ENCODE measurements around the gene OR10T2. TPM values are rescaled to one million over a fixed set of nuclear protein-coding genes. Genes with fewer than 3 reads are reported as not detected.
"Not testable (repeated sequence)": the region's sequence is repeated elsewhere in the genome, so short reads cannot be mapped to it uniquely, and the experiment has no call there.

Gene OR10T2, protein sequence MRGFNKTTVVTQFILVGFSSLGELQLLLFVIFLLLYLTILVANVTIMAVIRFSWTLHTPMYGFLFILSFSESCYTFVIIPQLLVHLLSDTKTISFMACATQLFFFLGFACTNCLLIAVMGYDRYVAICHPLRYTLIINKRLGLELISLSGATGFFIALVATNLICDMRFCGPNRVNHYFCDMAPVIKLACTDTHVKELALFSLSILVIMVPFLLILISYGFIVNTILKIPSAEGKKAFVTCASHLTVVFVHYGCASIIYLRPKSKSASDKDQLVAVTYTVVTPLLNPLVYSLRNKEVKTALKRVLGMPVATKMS
- not detected in 2 replicates for total RNA-seq (ENCODE audit: low replicate concordance)

DNA sequence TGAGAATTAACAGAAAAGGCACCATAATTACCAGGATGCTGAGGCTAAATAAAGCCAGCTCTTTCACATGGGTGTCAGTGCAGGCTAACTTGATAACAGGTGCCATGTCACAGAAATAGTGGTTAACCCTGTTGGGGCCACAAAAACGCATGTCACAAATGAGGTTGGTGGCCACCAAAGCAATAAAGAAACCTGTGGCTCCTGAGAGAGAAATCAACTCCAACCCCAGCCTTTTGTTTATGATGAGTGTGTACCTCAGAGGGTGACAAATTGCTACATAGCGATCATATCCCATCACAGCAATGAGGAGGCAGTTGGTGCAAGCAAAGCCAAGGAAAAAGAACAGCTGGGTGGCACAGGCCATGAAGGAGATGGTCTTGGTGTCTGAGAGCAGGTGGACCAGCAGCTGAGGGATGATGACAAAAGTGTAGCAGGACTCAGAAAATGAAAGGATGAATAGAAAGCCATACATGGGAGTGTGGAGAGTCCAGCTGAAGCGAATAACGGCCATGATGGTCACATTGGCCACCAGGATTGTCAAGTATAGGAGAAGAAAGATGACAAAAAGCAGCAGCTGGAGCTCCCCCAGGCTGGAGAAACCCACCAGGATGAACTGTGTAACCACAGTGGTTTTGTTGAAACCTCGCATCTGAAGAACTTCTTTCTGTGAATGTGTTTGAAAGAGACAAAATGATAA lies at the start of gene OR10T2:
TSS of gene OR10T2 (minus strand) at position 649 of the 697 bp plus-strand sequence. CDS start at position 649, 0 bp downstream.
- no peaks in the 10 kb centered on the region for H3K79me2 ChIP-seq (ENCODE audit: low read depth)
- no peak within 1 kb of the TSS for H2AFZ ChIP-seq (replicated peaks)
- Mint-ChIP-seq H3K27ac (no peak within 1 kb of the TSS), H3K9me3 (no peaks in the 10 kb centered on the region), H3K36me3 (no peaks in the 10 kb centered on the region), H3K4me1 (no peaks in the 10 kb centered on the region), H3K4me3 (no peak within 1 kb of the TSS), H3K27me3 (ENCODE audit: insufficient read depth, low read depth) (peaks cover 2% of the 10 kb centered on the region)
- TF ChIP-seq, protein P1, sequence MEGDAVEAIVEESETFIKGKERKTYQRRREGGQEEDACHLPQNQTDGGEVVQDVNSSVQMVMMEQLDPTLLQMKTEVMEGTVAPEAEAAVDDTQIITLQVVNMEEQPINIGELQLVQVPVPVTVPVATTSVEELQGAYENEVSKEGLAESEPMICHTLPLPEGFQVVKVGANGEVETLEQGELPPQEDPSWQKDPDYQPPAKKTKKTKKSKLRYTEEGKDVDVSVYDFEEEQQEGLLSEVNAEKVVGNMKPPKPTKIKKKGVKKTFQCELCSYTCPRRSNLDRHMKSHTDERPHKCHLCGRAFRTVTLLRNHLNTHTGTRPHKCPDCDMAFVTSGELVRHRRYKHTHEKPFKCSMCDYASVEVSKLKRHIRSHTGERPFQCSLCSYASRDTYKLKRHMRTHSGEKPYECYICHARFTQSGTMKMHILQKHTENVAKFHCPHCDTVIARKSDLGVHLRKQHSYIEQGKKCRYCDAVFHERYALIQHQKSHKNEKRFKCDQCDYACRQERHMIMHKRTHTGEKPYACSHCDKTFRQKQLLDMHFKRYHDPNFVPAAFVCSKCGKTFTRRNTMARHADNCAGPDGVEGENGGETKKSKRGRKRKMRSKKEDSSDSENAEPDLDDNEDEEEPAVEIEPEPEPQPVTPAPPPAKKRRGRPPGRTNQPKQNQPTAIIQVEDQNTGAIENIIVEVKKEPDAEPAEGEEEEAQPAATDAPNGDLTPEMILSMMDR (IDR thresholded peaks at IDR 0.05): no peak
- TF ChIP-seq EZH2 (IDR thresholded peaks at IDR 0.05) (no peak), EZH2phosphoT487 (IDR thresholded peaks at IDR 0.05) (no peak)
- no peak within 1 kb of the TSS for H3K9ac ChIP-seq
- H3K4me2 ChIP-seq: no peak within 1 kb of the TSS
- H3K27ac ChIP-seq: no peak within 1 kb of the TSS
- H3K4me1 ChIP-seq: no peaks in the 10 kb centered on the region
- no peaks in the 10 kb centered on the region for H3K9me3 ChIP-seq (ENCODE audit: low read depth)
- no peaks in the 10 kb centered on the region for H4K20me1 ChIP-seq (ENCODE audit: low read depth)
- no peak for DNase-seq (ENCODE audit: low spot score)
- no peak within 1 kb of the TSS for H3K4me3 ChIP-seq
- no peaks in the 10 kb centered on the region for H3F3A ChIP-seq (ENCODE audit: low read depth)
- H3K36me3 ChIP-seq: no peaks in the 10 kb centered on the region
- no peaks in the 10 kb centered on the region for H3K27me3 ChIP-seq

DNA sequence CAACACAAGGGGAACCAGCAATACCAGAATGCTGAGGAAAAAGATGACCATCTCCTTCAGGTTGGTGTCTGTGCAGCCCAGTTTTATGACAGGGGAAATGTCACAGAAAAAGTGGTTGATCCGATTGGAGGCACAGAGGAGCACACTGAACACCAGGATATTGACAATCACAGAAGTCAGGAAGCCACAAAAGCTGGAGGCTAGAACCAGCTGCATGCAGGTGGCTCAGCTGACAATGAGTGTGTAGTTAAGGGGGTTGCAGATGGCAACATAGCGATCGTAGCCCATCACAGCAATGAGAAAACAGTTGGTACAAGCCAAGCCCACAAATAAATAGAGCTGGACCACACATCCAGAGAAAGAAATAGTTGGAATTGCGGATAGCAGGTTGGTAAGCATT lies 46.1 kb upstream of the OR10T2 start:
- Histone ChIP-seq H3K36me3 (no peaks in the 10 kb centered on the region), H3K9ac (no peak overlapping the region), H3K27me3 (no peaks in the 10 kb centered on the region), H4K20me1 (ENCODE audit: low read depth) (no peaks in the 10 kb centered on the region), H3K4me1 (no peaks in the 10 kb centered on the region), H3K79me2 (ENCODE audit: low read depth) (no peaks in the 10 kb centered on the region), H3K4me3 (no peak overlapping the region), H3K9me3 (ENCODE audit: low read depth) (no peaks in the 10 kb centered on the region), H3F3A (ENCODE audit: low read depth) (no peaks in the 10 kb centered on the region), H3K4me2 (no peak overlapping the region), H2AFZ (replicated peaks) (no peak overlapping the region), H3K27ac (no peak overlapping the region)
- no peaks in the 10 kb centered on the region for H3K9me3 Mint-ChIP-seq
- no peak overlapping the region for H3K4me3 Mint-ChIP-seq
- H3K4me1 Mint-ChIP-seq: no peaks in the 10 kb centered on the region
- H3K27me3 Mint-ChIP-seq (ENCODE audit: insufficient read depth, low read depth): no peaks in the 10 kb centered on the region
- DNase-seq (ENCODE audit: low spot score): no peak
- H3K36me3 Mint-ChIP-seq: no peaks in the 10 kb centered on the region
- no peak overlapping the region for H3K27ac Mint-ChIP-seq
- TF ChIP-seq EZH2 (IDR thresholded peaks at IDR 0.05) (no peak), EZH2phosphoT487 (IDR thresholded peaks at IDR 0.05) (no peak)
- TF ChIP-seq, protein P1 (IDR thresholded peaks at IDR 0.05): no peak

DNA sequence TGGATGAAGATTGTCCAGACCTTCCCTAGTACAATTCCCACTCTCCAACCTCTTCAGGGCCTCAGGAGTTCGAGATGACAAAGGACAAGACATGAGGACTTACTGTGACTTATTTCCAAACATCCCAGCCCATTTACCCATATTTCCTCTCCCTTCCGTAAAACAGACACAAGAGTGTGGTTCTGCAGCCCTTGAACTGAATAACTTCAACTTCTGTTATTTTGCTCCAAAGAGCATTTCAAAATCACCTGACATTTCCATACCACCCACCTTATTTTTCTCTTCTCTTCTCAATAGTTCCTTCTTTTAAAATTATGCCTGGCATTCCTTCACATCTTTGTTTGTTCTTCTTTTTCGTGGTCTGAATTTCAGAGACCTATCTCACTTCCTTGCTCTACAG lies 35.5 kb upstream of the OR10T2 start:
- TF ChIP-seq EZH2phosphoT487 (IDR thresholded peaks at IDR 0.05): no peak
- TF ChIP-seq, protein P1 (IDR thresholded peaks at IDR 0.05): no peak
- no peak for TF ChIP-seq EZH2 (IDR thresholded peaks at IDR 0.05)
- H3K27ac Mint-ChIP-seq: no peak overlapping the region
- Histone ChIP-seq H3K27me3 (no peaks in the 10 kb centered on the region), H3K9ac (no peak overlapping the region), H3K4me1 (no peaks in the 10 kb centered on the region), H3K27ac (no peak overlapping the region), H3K36me3 (no peaks in the 10 kb centered on the region), H3K4me3 (no peak overlapping the region), H4K20me1 (ENCODE audit: low read depth) (no peaks in the 10 kb centered on the region), H3K79me2 (ENCODE audit: low read depth) (no peaks in the 10 kb centered on the region), H3F3A (ENCODE audit: low read depth) (no peaks in the 10 kb centered on the region), H3K4me2 (no peak overlapping the region), H3K9me3 (ENCODE audit: low read depth) (no peaks in the 10 kb centered on the region), H2AFZ (replicated peaks) (no peak overlapping the region)
- no peak overlapping the region for H3K4me3 Mint-ChIP-seq
- H3K9me3 Mint-ChIP-seq: peaks cover 3% of the 10 kb centered on the region
- no peaks in the 10 kb centered on the region for H3K27me3 Mint-ChIP-seq (ENCODE audit: insufficient read depth, low read depth)
- H3K36me3 Mint-ChIP-seq: no peaks in the 10 kb centered on the region
- DNase-seq (ENCODE audit: low spot score): no peak
- H3K4me1 Mint-ChIP-seq: no peaks in the 10 kb centered on the region

DNA sequence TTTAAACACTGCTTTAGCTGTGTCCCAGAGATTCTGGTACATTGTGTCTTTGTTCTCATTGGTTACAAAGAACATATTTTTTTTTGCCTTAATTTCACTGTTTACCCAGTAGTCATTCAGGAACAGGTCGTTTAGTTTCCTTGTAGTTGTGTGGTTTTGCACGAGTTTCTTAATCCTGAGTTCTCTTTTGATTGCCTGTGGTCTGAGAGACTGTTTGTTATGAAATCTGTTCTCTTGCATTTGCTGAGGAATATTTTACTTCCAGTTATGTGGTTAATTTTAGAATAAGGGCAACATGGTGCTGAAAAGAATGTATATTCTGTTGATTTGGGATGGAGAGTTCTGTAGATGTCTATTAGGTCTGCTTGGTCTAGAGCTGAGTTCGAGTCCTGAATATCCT lies 30.9 kb upstream of the OR10T2 start:
- not testable (repeated sequence) for H3K79me2 ChIP-seq (ENCODE audit: low read depth); H3K27me3 ChIP-seq; H3K27me3 Mint-ChIP-seq (ENCODE audit: insufficient read depth, low read depth); H3K4me3 Mint-ChIP-seq; H3K36me3 ChIP-seq; H3F3A ChIP-seq (ENCODE audit: low read depth); H3K27ac Mint-ChIP-seq; H3K4me3 ChIP-seq; H3K27ac ChIP-seq; H3K4me2 ChIP-seq; H3K9me3 ChIP-seq (ENCODE audit: low read depth); H4K20me1 ChIP-seq (ENCODE audit: low read depth); DNase-seq (ENCODE audit: low spot score); H3K9me3 Mint-ChIP-seq; H2AFZ ChIP-seq (replicated peaks); H3K9ac ChIP-seq; H3K4me1 ChIP-seq; H3K36me3 Mint-ChIP-seq; H3K4me1 Mint-ChIP-seq
